ENCODE measurements around the gene RHD. TPM values are rescaled to one million over a fixed set of nuclear protein-coding genes. Genes with fewer than 3 reads are reported as not detected.
"Not testable (repeated sequence)": the region's sequence is repeated elsewhere in the genome, so short reads cannot be mapped to it uniquely, and the experiment has no call there.

RHD gene
- total and polyA plus RNA-seq, 7 experiments from 2014 or later, result 0.15 to 0.28 (median 0.27) TPM; not detected in 3

- DNase-seq, CTCF ChIA-PET: not testable (repeated sequence)
- POLR2A ChIA-PET, result interaction anchor here (0.6 to 3.1 kb wide), 3 partner anchors 10 to 310 kb away, joined by 4 to 14 read pairs (median 5); partner anchors contain the start of gene RSRP1
These were observed 36.9 kb upstream of the RHD start for GRCh38 chr1:25235411-25235810.

GRCh38 chr1:25236261-25236660 lies 36.0 kb upstream of the RHD start:
- H3K27ac Mint-ChIP-seq; DNase-seq; H3K27me3 ChIP-seq (ENCODE audit: control insufficient read depth in 2 of 2, insufficient read depth in 2 of 2, low read length in 2 of 2); H3K4me3 ChIP-seq (ENCODE audit: low read length); CTCF ChIA-PET; H3K27ac ChIP-seq (ENCODE audit: low read depth, low read length); H3K27me3 Mint-ChIP-seq; H3K36me3 Mint-ChIP-seq; H3K36me3 ChIP-seq (ENCODE audit: control insufficient read depth in 2 of 3, insufficient read depth in 3 of 3, low read length in 3 of 3); H3K9me3 ChIP-seq (ENCODE audit: control insufficient read depth in 2 of 3, low read length in 3 of 3); H3K4me3 Mint-ChIP-seq; H3K9me3 Mint-ChIP-seq; ATAC-seq: not testable (repeated sequence)
- H3K4me1 ChIP-seq (ENCODE audit: control insufficient read depth in 2 of 2, insufficient read depth in 2 of 2, low read length in 2 of 2), result peaks cover 27 to 32% of the 10 kb centered on the region in 2 donors
- peaks cover 19 to 47% (median 44%) of the 10 kb centered on the region in 7 donors for H3K4me1 Mint-ChIP-seq
- intact Hi-C loops (cut with micrococcal nuclease), result loop anchor here (10.0 kb wide), 3 partner anchors 239 to 1281 kb away; partner anchors contain the start of gene PNRC2 (in 1 of the 2)
- POLR2A ChIA-PET, result interaction anchor here (0.6 to 3.1 kb wide), 2 partner anchors 9 to 11 kb away, joined by 3 to 14 read pairs; partner anchors contain the start of gene RSRP1

More at GRCh38 chr1:25235411-25235810, 36.9 kb upstream of the RHD start:
- intact Hi-C loops (cut with micrococcal nuclease), result loop anchor here (10.0 kb wide), 3 partner anchors 239 to 1281 kb away; partner anchors contain the start of gene PNRC2 (in 1 of the 2)
- not testable (repeated sequence) for H3K27me3 ChIP-seq (ENCODE audit: control insufficient read depth in 2 of 2, insufficient read depth in 2 of 2, low read length in 2 of 2); H3K27me3 Mint-ChIP-seq; ATAC-seq; H3K4me3 ChIP-seq (ENCODE audit: low read length); H3K27ac ChIP-seq (ENCODE audit: low read depth, low read length); H3K9me3 ChIP-seq (ENCODE audit: control insufficient read depth in 2 of 3, low read length in 3 of 3); H3K9me3 Mint-ChIP-seq; H3K4me3 Mint-ChIP-seq; H3K36me3 ChIP-seq (ENCODE audit: control insufficient read depth in 2 of 3, insufficient read depth in 3 of 3, low read length in 3 of 3)
- H3K4me1 Mint-ChIP-seq, result peaks cover 20 to 47% (median 37%) of the 10 kb centered on the region in 7 donors
- peaks cover 0 to 12% (median 5%) of the 10 kb centered on the region in 5 donors for H3K36me3 Mint-ChIP-seq
- peaks cover 24 to 27% of the 10 kb centered on the region in 2 donors for H3K4me1 ChIP-seq (ENCODE audit: control insufficient read depth in 2 of 2, insufficient read depth in 2 of 2, low read length in 2 of 2)
- peak overlapping the region in 1 of 9 donors; percentile 28 for H3K27ac Mint-ChIP-seq

GRCh38 chr1:25238046-25238445 lies 34.3 kb upstream of the RHD start:
- H3K36me3 Mint-ChIP-seq, result peaks cover 0 to 12% (median 12%) of the 10 kb centered on the region in 5 donors
- H3K4me3 Mint-ChIP-seq, result no peak overlapping the region
- no peaks in the 10 kb centered on the region for H3K27me3 Mint-ChIP-seq
- Histone ChIP-seq H3K4me3 (ENCODE audit: low read length) (no peak overlapping the region), H3K36me3 (ENCODE audit: control insufficient read depth in 2 of 3, insufficient read depth in 3 of 3, low read length in 3 of 3) (peaks cover 7 to 12% (median 10%) of the 10 kb centered on the region in 3 experiments), H3K27me3 (ENCODE audit: control insufficient read depth in 2 of 2, insufficient read depth in 2 of 2, low read length in 2 of 2) (no peaks in the 10 kb centered on the region), H3K9me3 (ENCODE audit: control insufficient read depth in 2 of 3, low read length in 3 of 3) (no peaks in the 10 kb centered on the region), H3K4me1 (ENCODE audit: control insufficient read depth in 2 of 2, insufficient read depth in 2 of 2, low read length in 2 of 2) (peaks cover 20 to 25% of the 10 kb centered on the region in 2 donors), H3K27ac (ENCODE audit: low read depth, low read length) (no peak overlapping the region)
- peak overlapping the region in 6 of 9 donors; percentile 11 to 82 (median 66) for H3K27ac Mint-ChIP-seq
- ChIA-PET POLR2A (interaction anchor here (0.6 kb wide), 1 partner anchor 1484 kb away, joined by 5 read pairs; no protein-coding TSS in a partner anchor), CTCF (no interaction called here)
- intact Hi-C loops (cut with micrococcal nuclease), result loop anchor here (10.0 kb wide), 3 partner anchors 237 to 1283 kb away; partner anchors contain the start of gene PNRC2 (in 1 of the 2)
- H3K4me1 Mint-ChIP-seq, result peaks cover 15 to 63% (median 53%) of the 10 kb centered on the region in 7 donors
- ATAC-seq (no peak), DNase-seq (no peak)
- no peaks in the 10 kb centered on the region for H3K9me3 Mint-ChIP-seq

DNA sequence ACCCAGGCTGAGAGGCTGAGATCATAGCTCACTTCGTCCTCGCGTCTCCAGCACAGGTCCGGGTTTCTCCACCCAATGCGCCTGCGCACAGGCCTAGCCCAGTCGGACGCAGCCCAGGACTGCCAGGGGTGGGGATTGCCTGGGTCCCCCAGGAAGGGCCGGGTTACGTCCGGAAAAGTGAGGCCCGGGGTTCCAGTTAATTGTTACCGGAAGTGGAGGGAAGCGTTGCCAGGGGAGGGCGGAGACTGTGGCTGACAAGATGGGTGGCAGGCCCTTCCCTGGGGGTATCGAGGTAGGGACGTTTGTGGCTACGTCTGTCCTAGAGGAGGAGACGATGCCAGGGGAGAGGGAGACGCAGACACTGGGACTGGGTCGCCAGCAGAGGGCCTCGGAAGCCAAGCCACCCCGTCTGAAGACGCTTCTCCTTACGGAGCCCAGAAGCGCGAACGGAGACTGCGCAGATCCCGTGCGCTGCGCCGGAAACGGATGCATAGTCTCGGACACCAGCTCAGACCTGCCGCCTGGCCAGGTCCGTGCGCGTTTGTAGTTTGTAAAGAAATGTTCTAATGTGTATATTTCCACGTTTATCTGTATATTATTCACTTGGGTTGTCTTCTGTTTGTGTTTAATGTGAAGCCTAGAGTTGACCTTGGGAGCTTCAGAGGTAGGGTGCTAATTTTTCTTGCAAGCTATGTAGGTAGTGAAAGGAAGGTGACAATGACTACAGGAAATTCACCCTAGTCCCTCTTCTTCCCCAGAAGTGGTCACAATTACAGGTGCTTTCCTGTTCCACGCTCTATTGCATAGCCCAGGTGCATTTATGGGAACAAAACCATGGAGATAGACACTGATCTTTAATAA lies 32.4 kb upstream of the RHD start:
- ATAC-seq (peak; percentile 92), DNase-seq (peak; percentile 72 to 91 (median 79))
- intact Hi-C loops (cut with micrococcal nuclease), result loop anchor here (1.0 to 10.0 kb wide), 9 partner anchors 7 to 1285 kb away; partner anchors contain the start of genes RSRP1 (in 2 of the 2), SYF2 (in 2 of the 2), CLIC4 (in 1 of the 2) and MTFR1L (in 1 of the 2)
- H3K27me3 ChIP-seq (ENCODE audit: control insufficient read depth in 2 of 2, insufficient read depth in 2 of 2, low read length in 2 of 2), result no peaks in the 10 kb centered on the region
- ChIA-PET CTCF (interaction anchor here (0.6 to 0.9 kb wide), 3 partner anchors 12 to 1411 kb away, joined by 3 to 4 read pairs (median 3); no protein-coding TSS in a partner anchor), POLR2A (interaction anchor here (0.5 to 10.7 kb wide), 10 partner anchors 8 to 581 kb away, joined by 3 to 182 read pairs (median 4); partner anchors contain the start of genes RSRP1 and SYF2)
- peaks cover 23 to 74% (median 63%) of the 10 kb centered on the region in 7 donors for H3K4me1 Mint-ChIP-seq
- H3K9me3 Mint-ChIP-seq, result no peaks in the 10 kb centered on the region
- peak overlapping the region; percentile 80 for H3K27ac ChIP-seq (ENCODE audit: low read depth, low read length)
- no peaks in the 10 kb centered on the region for H3K9me3 ChIP-seq (ENCODE audit: control insufficient read depth in 2 of 3, low read length in 3 of 3)
- no peaks in the 10 kb centered on the region for H3K27me3 Mint-ChIP-seq
- peaks cover 3 to 27% (median 23%) of the 10 kb centered on the region in 5 donors for H3K36me3 Mint-ChIP-seq
- H3K36me3 ChIP-seq (ENCODE audit: control insufficient read depth in 2 of 3, insufficient read depth in 3 of 3, low read length in 3 of 3), result peaks cover 24 to 31% (median 28%) of the 10 kb centered on the region in 3 experiments
- H3K4me3 Mint-ChIP-seq, result peak overlapping the region; percentile 87 to 93 (median 91)
- peaks cover 33 to 37% of the 10 kb centered on the region in 2 donors for H3K4me1 ChIP-seq (ENCODE audit: control insufficient read depth in 2 of 2, insufficient read depth in 2 of 2, low read length in 2 of 2)
- H3K27ac Mint-ChIP-seq, result peak overlapping the region; percentile 89 to 98 (median 97)
- peak overlapping the region; percentile 28 for H3K4me3 ChIP-seq (ENCODE audit: low read length)

DNA sequence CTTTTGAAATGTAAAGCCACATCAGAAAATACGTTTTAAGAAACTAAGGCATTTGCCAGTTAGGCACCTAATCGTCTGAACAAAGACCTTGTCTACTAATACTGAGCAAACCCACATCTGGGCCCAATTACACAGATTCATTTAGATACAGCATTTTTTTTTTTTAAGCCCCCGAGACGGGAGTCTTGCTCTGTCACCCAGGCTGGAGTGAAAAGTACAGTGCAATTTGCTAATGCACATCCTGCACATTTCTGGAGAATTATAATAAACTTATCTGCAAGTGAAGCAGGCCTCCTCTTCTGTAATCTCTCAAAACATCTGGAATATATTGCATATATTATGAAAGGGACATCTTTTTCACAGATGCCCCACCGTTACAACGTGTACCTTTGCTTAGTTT lies 28.4 kb upstream of the RHD start:
- no peaks in the 10 kb centered on the region for H3K27me3 ChIP-seq (ENCODE audit: control insufficient read depth in 2 of 2, insufficient read depth in 2 of 2, low read length in 2 of 2)
- DNase-seq (no peak), ATAC-seq (no peak)
- peak overlapping the region in 8 of 10 donors; percentile 13 to 99 (median 75) for H3K4me3 Mint-ChIP-seq
- H3K36me3 ChIP-seq (ENCODE audit: control insufficient read depth in 2 of 3, insufficient read depth in 3 of 3, low read length in 3 of 3), result peaks cover 29 to 53% (median 35%) of the 10 kb centered on the region in 3 experiments
- intact Hi-C loops (cut with micrococcal nuclease), result loop anchor here (2.0 to 10.0 kb wide), 5 partner anchors 25 to 881 kb away; partner anchors contain the start of genes CLIC4 (in 1 of the 2), MTFR1L (in 1 of the 2) and RCAN3 (in 1 of the 2)
- CTCF ChIA-PET, result no interaction called here
- H3K4me3 ChIP-seq (ENCODE audit: low read length), result no peak overlapping the region
- no peaks in the 10 kb centered on the region for H3K9me3 ChIP-seq (ENCODE audit: control insufficient read depth in 2 of 3, low read length in 3 of 3)
- peaks cover 40 to 96% (median 74%) of the 10 kb centered on the region in 7 donors for H3K4me1 Mint-ChIP-seq
- H3K27me3 Mint-ChIP-seq, result peaks cover 0 to 8% (median 0%) of the 10 kb centered on the region in 5 donors
- POLR2A ChIA-PET, result interaction anchor here (2.0 to 10.7 kb wide), 2 partner anchors 12 to 95 kb away, joined by 6 to 182 read pairs; partner anchors contain the start of gene SYF2
- H3K36me3 Mint-ChIP-seq, result peaks cover 3 to 47% (median 41%) of the 10 kb centered on the region in 5 donors
- no peak overlapping the region for H3K27ac ChIP-seq (ENCODE audit: low read depth, low read length)
- peaks cover 46 to 51% of the 10 kb centered on the region in 2 donors for H3K4me1 ChIP-seq (ENCODE audit: control insufficient read depth in 2 of 2, insufficient read depth in 2 of 2, low read length in 2 of 2)
- peaks cover 0 to 10% (median 0%) of the 10 kb centered on the region in 11 donors for H3K9me3 Mint-ChIP-seq
- H3K27ac Mint-ChIP-seq, result peak overlapping the region in 6 of 9 donors; percentile 27 to 98 (median 58)

DNA sequence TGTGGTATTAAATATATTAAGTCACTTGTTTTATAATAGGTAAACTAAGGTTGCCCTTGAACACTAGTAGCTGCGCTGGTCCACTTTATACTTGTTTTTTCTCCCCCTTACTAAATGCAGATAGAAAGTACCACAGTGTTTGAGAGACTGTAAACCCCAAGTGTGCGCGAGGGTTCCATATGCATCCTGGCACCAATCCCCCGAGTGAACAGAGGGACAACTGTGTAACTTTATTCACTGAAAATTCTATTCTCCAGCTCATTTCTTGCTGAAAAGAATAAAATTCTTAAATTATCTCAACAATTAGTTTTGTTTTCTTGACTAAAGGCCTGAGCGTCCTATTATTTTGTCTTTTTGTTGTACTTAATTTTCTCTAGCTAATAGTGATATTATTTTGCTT lies 26.9 kb upstream of the RHD start:
- Histone ChIP-seq H3K9me3 (ENCODE audit: control insufficient read depth in 2 of 3, low read length in 3 of 3) (no peaks in the 10 kb centered on the region), H3K27me3 (ENCODE audit: control insufficient read depth in 2 of 2, insufficient read depth in 2 of 2, low read length in 2 of 2) (no peaks in the 10 kb centered on the region), H3K4me3 (ENCODE audit: low read length) (peak overlapping the region; percentile 94), H3K4me1 (ENCODE audit: control insufficient read depth in 2 of 2, insufficient read depth in 2 of 2, low read length in 2 of 2) (peaks cover 36 to 43% of the 10 kb centered on the region in 2 donors), H3K27ac (ENCODE audit: low read depth, low read length) (peak overlapping the region; percentile 98), H3K36me3 (ENCODE audit: control insufficient read depth in 2 of 3, insufficient read depth in 3 of 3, low read length in 3 of 3) (peaks cover 29 to 53% (median 35%) of the 10 kb centered on the region in 3 experiments)
- H3K4me1 Mint-ChIP-seq, result peaks cover 35 to 82% (median 65%) of the 10 kb centered on the region in 7 donors
- H3K4me3 Mint-ChIP-seq, result peak overlapping the region; percentile 96 to 99 (median 97)
- CTCF ChIA-PET, result no interaction called here
- POLR2A ChIA-PET, result interaction anchor here (0.6 to 10.7 kb wide), 6 partner anchors 10 to 743 kb away, joined by 3 to 182 read pairs (median 6); partner anchors contain the start of genes RCAN3 and SYF2
- H3K36me3 Mint-ChIP-seq, result peaks cover 3 to 47% (median 41%) of the 10 kb centered on the region in 5 donors
- peak overlapping the region; percentile 98 to 100 (median 100) for H3K27ac Mint-ChIP-seq
- peaks cover 0 to 8% (median 0%) of the 10 kb centered on the region in 5 donors for H3K27me3 Mint-ChIP-seq
- DNase-seq (no peak), ATAC-seq (no peak)
- intact Hi-C loops (cut with micrococcal nuclease), result loop anchor here (2.0 to 10.0 kb wide), 7 partner anchors 23 to 1677 kb away; partner anchors contain the start of genes CLIC4 (in 1 of the 2), MTFR1L (in 1 of the 2), NUDC (in 1 of the 2) and RCAN3 (in 1 of the 2)
- peaks cover 0 to 10% (median 0%) of the 10 kb centered on the region in 11 donors for H3K9me3 Mint-ChIP-seq

All from naive thymus-derived CD4-positive, alpha-beta T cell (primary cell).